ENCODE data around the gene GALNT2. TPM values are rescaled to one million over a fixed set of nuclear protein-coding genes. Genes with fewer than 3 reads are reported as not detected.

GALNT2 gene
- total and polyA plus RNA-seq, 2 experiments from 2014 or later: 17.8 to 48.3 TPM

DNA sequence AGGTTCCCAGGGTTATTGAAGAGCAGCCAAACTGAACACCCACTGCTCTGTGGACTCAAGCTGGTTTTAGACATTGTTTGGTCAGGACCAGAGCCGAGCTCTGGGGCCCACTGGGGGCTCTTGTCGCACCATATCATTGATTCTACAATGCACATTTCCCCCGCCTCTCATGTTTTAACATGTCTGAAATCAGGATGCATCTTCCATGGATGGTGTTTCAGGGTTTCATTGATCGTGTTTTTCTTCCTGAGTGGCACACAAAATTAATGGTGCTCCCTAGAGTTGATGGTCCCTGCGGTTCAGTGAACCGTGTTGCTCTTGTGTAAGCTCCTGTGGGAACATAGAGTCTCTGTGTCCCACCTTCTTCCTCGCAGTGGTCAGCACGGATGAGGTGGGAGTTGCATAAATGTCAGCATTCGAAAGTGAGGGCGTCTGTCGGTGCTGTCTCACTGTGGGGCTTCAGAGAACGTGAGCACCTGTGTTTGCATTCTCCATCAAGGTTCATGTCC lies 38.3 kb downstream of the GALNT2 start:
- H3K27me3 ChIP-seq (ENCODE audit: insufficient read depth): no peaks in the 10 kb centered on the region
- Mint-ChIP-seq H3K27me3 (ENCODE audit: insufficient read depth, low read depth, poor library complexity) (peaks cover 10% of the 10 kb centered on the region), H3K4me1 (peaks cover 72% of the 10 kb centered on the region), H3K9me3 (no peaks in the 10 kb centered on the region), H3K4me3 (no peak overlapping the region), H3K27ac (peak overlapping the region; percentile 21), H3K36me3 (ENCODE audit: low read depth) (no peaks in the 10 kb centered on the region)
- H4K20me1 ChIP-seq (replicated peaks; ENCODE audit: insufficient read depth): peaks cover 2% of the 10 kb centered on the region; the same call in 1 of the 2 replicates
- TF ChIP-seq CTCF (conservative IDR thresholded peaks at IDR 0.05; ENCODE audit: low read depth in 2 of 2) (no peak), CREB1 (CRISPR knock-in tag; IDR thresholded peaks at IDR 0.05; ENCODE audit: low read depth) (no peak), POLR2AphosphoS5 (IDR thresholded peaks at IDR 0.05; ENCODE audit: low read depth) (no peak), STAT1 (IDR thresholded peaks at IDR 0.05; ENCODE audit: unreplicated experiment) (no peak), NANOG (IDR thresholded peaks at IDR 0.05; ENCODE audit: borderline replicate concordance) (no peak), EZH2 (IDR thresholded peaks at IDR 0.05; ENCODE audit: low read depth, unreplicated experiment) (no peak), EZH2phosphoT487 (IDR thresholded peaks at IDR 0.05; ENCODE audit: unreplicated experiment) (no peak), JUNB (IDR thresholded peaks at IDR 0.05; ENCODE audit: unreplicated experiment) (no peak), ZNF331 (CRISPR knock-in tag; IDR thresholded peaks at IDR 0.05; ENCODE audit: low read depth) (no peak), ZNF114 (CRISPR knock-in tag; IDR thresholded peaks at IDR 0.05) (no peak), ETS1 (IDR thresholded peaks at IDR 0.05) (no peak)
- TF ChIP-seq, protein P1, sequence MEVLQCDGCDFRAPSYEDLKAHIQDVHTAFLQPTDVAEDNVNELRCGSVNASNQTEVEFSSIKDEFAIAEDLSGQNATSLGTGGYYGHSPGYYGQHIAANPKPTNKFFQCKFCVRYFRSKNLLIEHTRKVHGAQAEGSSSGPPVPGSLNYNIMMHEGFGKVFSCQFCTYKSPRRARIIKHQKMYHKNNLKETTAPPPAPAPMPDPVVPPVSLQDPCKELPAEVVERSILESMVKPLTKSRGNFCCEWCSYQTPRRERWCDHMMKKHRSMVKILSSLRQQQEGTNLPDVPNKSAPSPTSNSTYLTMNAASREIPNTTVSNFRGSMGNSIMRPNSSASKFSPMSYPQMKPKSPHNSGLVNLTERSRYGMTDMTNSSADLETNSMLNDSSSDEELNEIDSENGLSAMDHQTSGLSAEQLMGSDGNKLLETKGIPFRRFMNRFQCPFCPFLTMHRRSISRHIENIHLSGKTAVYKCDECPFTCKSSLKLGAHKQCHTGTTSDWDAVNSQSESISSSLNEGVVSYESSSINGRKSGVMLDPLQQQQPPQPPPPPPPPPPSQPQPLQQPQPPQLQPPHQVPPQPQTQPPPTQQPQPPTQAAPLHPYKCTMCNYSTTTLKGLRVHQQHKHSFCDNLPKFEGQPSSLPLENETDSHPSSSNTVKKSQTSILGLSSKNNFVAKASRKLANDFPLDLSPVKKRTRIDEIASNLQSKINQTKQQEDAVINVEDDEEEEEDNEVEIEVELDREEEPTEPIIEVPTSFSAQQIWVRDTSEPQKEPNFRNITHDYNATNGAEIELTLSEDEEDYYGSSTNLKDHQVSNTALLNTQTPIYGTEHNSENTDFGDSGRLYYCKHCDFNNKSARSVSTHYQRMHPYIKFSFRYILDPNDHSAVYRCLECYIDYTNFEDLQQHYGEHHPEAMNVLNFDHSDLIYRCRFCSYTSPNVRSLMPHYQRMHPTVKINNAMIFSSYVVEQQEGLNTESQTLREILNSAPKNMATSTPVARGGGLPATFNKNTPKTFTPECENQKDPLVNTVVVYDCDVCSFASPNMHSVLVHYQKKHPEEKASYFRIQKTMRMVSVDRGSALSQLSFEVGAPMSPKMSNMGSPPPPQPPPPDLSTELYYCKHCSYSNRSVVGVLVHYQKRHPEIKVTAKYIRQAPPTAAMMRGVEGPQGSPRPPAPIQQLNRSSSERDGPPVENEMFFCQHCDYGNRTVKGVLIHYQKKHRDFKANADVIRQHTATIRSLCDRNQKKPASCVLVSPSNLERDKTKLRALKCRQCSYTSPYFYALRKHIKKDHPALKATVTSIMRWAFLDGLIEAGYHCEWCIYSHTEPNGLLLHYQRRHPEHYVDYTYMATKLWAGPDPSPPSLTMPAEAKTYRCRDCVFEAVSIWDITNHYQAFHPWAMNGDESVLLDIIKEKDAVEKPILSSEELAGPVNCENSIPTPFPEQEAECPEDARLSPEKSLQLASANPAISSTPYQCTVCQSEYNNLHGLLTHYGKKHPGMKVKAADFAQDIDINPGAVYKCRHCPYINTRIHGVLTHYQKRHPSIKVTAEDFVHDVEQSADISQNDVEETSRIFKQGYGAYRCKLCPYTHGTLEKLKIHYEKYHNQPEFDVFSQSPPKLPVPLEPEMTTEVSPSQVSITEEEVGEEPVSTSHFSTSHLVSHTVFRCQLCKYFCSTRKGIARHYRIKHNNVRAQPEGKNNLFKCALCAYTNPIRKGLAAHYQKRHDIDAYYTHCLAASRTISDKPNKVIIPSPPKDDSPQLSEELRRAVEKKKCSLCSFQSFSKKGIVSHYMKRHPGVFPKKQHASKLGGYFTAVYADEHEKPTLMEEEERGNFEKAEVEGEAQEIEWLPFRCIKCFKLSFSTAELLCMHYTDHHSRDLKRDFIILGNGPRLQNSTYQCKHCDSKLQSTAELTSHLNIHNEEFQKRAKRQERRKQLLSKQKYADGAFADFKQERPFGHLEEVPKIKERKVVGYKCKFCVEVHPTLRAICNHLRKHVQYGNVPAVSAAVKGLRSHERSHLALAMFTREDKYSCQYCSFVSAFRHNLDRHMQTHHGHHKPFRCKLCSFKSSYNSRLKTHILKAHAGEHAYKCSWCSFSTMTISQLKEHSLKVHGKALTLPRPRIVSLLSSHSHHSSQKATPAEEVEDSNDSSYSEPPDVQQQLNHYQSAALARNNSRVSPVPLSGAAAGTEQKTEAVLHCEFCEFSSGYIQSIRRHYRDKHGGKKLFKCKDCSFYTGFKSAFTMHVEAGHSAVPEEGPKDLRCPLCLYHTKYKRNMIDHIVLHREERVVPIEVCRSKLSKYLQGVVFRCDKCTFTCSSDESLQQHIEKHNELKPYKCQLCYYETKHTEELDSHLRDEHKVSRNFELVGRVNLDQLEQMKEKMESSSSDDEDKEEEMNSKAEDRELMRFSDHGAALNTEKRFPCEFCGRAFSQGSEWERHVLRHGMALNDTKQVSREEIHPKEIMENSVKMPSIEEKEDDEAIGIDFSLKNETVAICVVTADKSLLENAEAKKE (CRISPR knock-in tag; IDR thresholded peaks at IDR 0.05): no peak
- TF ChIP-seq, protein P2, sequence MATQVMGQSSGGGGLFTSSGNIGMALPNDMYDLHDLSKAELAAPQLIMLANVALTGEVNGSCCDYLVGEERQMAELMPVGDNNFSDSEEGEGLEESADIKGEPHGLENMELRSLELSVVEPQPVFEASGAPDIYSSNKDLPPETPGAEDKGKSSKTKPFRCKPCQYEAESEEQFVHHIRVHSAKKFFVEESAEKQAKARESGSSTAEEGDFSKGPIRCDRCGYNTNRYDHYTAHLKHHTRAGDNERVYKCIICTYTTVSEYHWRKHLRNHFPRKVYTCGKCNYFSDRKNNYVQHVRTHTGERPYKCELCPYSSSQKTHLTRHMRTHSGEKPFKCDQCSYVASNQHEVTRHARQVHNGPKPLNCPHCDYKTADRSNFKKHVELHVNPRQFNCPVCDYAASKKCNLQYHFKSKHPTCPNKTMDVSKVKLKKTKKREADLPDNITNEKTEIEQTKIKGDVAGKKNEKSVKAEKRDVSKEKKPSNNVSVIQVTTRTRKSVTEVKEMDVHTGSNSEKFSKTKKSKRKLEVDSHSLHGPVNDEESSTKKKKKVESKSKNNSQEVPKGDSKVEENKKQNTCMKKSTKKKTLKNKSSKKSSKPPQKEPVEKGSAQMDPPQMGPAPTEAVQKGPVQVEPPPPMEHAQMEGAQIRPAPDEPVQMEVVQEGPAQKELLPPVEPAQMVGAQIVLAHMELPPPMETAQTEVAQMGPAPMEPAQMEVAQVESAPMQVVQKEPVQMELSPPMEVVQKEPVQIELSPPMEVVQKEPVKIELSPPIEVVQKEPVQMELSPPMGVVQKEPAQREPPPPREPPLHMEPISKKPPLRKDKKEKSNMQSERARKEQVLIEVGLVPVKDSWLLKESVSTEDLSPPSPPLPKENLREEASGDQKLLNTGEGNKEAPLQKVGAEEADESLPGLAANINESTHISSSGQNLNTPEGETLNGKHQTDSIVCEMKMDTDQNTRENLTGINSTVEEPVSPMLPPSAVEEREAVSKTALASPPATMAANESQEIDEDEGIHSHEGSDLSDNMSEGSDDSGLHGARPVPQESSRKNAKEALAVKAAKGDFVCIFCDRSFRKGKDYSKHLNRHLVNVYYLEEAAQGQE (IDR thresholded peaks at IDR 0.05; ENCODE audit: unreplicated experiment): no peak
- peaks cover 48% of the 10 kb centered on the region for H3K4me1 ChIP-seq (ENCODE audit: insufficient read depth)
- H3K79me2 ChIP-seq (replicated peaks; ENCODE audit: insufficient read depth): peaks cover 78% of the 10 kb centered on the region
- no peaks in the 10 kb centered on the region for H3K36me3 ChIP-seq (ENCODE audit: insufficient read depth)
- H3K4me3 ChIP-seq: no peak overlapping the region
- H3K9me2 ChIP-seq (ENCODE audit: insufficient read depth): no peaks in the 10 kb centered on the region
- no peaks in the 10 kb centered on the region for H3F3A ChIP-seq (replicated peaks; ENCODE audit: low read depth)
- H3K4me2 ChIP-seq: no peak overlapping the region
- no peak overlapping the region for H2AFZ ChIP-seq
- ATAC-seq (no peak), DNase-seq (ENCODE audit: low spot score) (no peak)
- no peak overlapping the region for H3K27ac ChIP-seq (ENCODE audit: low read depth)

All from GM23338 (cell line).